NT2/D1 (cell line): Measurements from ENCODE around the gene DNMT3B.

Source experiments
- DNase-seq: peaks from one replicate; pipeline ENCODE4 v3.0.0-alpha.2; 2011; ENCODE audit warnings: low read depth, low spot score
- H3K27me3 ChIP-seq: 2 replicates; pipeline ENCODE4 v1.6.0; 2011; ENCODE audit warnings: mild to moderate bottlenecking; ENCODE audit not compliant: insufficient read length, insufficient read depth
- H3K36me3 ChIP-seq: 2 replicates; pipeline ENCODE4 v1.6.1; 2011; ENCODE audit warnings: mild to moderate bottlenecking, low read length, mixed read lengths; ENCODE audit not compliant: insufficient read depth, insufficient read length
- H3K4me1 ChIP-seq: 2 replicates; pipeline ENCODE4 v1.5.1; 2011; ENCODE audit not compliant: insufficient read depth, insufficient read length
- H3K4me3 ChIP-seq: 2 replicates; pipeline ENCODE4 v1.5.1; 2011; ENCODE audit warnings: low read depth; ENCODE audit not compliant: insufficient read length
- H3K9ac ChIP-seq: 2 replicates; pipeline ENCODE4 v1.6.0; 2011; ENCODE audit warnings: low read depth; ENCODE audit not compliant: insufficient read length
- H3K9me3 ChIP-seq: 2 replicates; pipeline ENCODE4 v1.5.1; 2011; ENCODE audit warnings: mild to moderate bottlenecking, low read length; ENCODE audit not compliant: insufficient read depth
- SUZ12 ChIP-seq: IDR thresholded peaks from 2 replicates; pipeline ENCODE4 v1.6.1; 2011; ENCODE audit not compliant: insufficient read length, insufficient read depth; ENCODE audit errors: extremely low read depth
- YY1 ChIP-seq: IDR thresholded peaks from 2 replicates; pipeline ENCODE4 v1.6.1; 2011; ENCODE audit not compliant: insufficient read length, insufficient read depth
- ZNF274 ChIP-seq: IDR thresholded peaks from 2 replicates; pipeline ENCODE4 v1.6.1; 2011; ENCODE audit warnings: mild to moderate bottlenecking, low read depth, low read length

The DNMT3B gene

DNA sequence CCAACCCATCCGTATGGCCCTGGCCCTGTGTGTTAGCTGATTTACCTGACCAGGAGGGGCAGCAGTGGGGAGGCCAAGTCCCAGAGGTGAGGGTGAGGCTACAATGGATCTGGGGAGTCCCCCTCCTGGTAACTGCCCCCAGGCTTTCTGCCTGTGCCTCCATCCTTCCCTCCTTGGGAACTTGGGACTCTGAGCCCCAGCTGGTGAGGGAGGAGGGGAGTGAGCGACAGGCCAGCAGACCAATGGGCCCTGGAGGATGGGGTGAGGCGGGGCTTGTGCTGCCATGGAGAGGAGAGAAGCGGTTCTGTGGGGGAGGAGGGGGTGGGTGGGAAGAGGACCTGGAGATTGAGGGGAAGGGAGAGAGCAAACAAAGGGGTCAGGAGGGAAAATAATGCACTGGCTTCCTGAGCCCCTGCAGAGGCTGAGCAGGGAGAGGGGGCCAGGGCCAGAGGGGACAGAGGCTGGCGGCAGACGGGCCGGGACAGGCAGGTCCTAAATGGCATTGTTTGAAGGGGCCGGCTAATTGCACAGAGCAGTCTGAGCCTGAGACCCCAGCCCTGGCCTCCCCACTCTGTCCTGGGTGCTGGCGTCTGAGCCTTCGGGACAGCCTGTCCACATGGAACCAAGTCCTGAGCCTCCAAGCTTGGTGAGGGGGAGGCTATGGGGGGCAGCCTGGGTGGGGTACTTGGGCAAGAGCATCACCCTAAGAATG is 17.5 kb downstream of the DNMT3B start:
- peaks cover 74% of the 10 kb centered on the region for H3K36me3 ChIP-seq
- H3K9me3 ChIP-seq, result no peaks in the 10 kb centered on the region
- H3K4me3 ChIP-seq, result no peak overlapping the region
- no peaks in the 10 kb centered on the region for H3K27me3 ChIP-seq
- H3K9ac ChIP-seq, result peak overlapping the region; percentile 32
- no peak for DNase-seq
- no peak for TF ChIP-seq ZNF274
- no peak for TF ChIP-seq SUZ12
- no peak for TF ChIP-seq YY1
- peaks cover 19% of the 10 kb centered on the region for H3K4me1 ChIP-seq

DNA sequence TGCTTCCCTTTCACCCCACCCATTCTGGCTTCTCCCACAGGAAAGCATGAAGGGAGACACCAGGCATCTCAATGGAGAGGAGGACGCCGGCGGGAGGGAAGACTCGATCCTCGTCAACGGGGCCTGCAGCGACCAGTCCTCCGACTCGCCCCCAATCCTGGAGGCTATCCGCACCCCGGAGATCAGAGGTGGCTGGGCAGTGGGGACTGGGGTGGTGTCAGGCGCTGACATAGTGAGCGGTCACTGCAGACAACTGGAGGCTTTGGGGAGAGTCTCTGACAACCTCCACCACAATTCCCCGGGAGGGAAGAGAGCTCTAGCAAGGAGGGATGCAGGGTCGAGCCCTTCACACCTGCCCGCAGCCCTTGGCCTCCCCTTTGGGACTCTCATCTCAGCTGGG is 18.1 kb downstream of the DNMT3B start:
- Histone ChIP-seq H3K4me3 (no peak overlapping the region), H3K36me3 (peaks cover 79% of the 10 kb centered on the region), H3K27me3 (no peaks in the 10 kb centered on the region), H3K9me3 (no peaks in the 10 kb centered on the region), H3K4me1 (peaks cover 18% of the 10 kb centered on the region), H3K9ac (peak overlapping the region; percentile 32)
- TF ChIP-seq YY1, result no peak
- no peak for TF ChIP-seq SUZ12
- TF ChIP-seq ZNF274, result no peak
- DNase-seq, result no peak

GRCh38 chr20:32780749-32781655 is 18.8 kb downstream of the DNMT3B start:
- Histone ChIP-seq H3K9me3 (no peaks in the 10 kb centered on the region), H3K9ac (no peak overlapping the region), H3K4me1 (peaks cover 14% of the 10 kb centered on the region)

GRCh38 chr20:32784369-32785080 is 22.3 kb downstream of the DNMT3B start:
- Histone ChIP-seq H3K4me1 (peaks cover 4% of the 10 kb centered on the region), H3K4me3 (no peak overlapping the region), H3K27me3 (no peaks in the 10 kb centered on the region), H3K36me3 (peaks cover 89% of the 10 kb centered on the region), H3K9ac (no peak overlapping the region), H3K9me3 (no peaks in the 10 kb centered on the region)
- TF ChIP-seq SUZ12 (no peak), YY1 (no peak), ZNF274 (no peak)
- DNase-seq, result no peak

More at GRCh38 chr20:32780749-32781655, 18.8 kb downstream of the DNMT3B start:
- Histone ChIP-seq H3K27me3 (no peaks in the 10 kb centered on the region), H3K36me3 (peaks cover 80% of the 10 kb centered on the region), H3K4me3 (no peak overlapping the region)
- DNase-seq, result no peak
- TF ChIP-seq ZNF274, result no peak
- TF ChIP-seq SUZ12, result no peak
- no peak for TF ChIP-seq YY1

DNA sequence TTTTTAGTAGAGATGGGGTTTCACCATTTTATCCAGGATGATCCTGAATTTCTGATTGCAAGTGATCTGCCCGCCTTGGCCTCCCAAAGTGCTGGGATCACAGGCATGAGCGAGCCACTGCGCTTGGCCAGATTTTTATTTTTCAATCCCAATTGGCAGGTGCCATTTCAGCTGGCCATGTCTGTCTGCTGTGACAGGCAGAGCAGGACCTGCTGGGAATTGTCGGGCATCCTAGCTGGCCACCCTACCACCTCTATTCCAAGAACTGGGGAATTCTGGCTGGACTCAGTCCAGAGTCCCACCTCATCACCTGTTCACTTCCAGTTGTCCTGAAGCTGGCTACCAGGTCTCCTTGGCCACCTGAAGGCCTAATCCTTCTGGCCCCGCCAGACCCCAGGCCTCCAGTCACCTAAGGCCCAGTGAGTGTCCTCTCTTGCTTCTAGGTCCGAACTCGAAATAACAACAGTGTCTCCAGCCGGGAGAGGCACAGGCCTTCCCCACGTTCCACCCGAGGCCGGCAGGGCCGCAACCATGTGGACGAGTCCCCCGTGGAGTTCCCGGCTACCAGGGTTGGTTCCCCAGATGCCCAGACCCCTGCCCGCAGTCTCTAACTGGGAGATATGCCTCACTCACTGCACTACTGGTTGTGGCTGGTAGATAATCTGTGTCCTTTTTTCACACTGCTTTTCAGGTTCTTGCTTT is 24.0 kb downstream of the DNMT3B start:
- no peak for DNase-seq
- TF ChIP-seq YY1, result no peak
- no peak for TF ChIP-seq SUZ12
- no peak for TF ChIP-seq ZNF274
- no peak overlapping the region for H3K4me3 ChIP-seq
- peaks cover 86% of the 10 kb centered on the region for H3K36me3 ChIP-seq
- H3K9ac ChIP-seq, result no peak overlapping the region
- no peaks in the 10 kb centered on the region for H3K9me3 ChIP-seq
- no peaks in the 10 kb centered on the region for H3K4me1 ChIP-seq
- H3K27me3 ChIP-seq, result no peaks in the 10 kb centered on the region

- H3K9me3 ChIP-seq, result no peaks in the 10 kb centered on the region
- DNase-seq, result no peak
- H3K4me3 ChIP-seq, result no peak overlapping the region
- TF ChIP-seq ZNF274, result no peak
- no peak for TF ChIP-seq SUZ12
- TF ChIP-seq YY1, result no peak
- peaks cover 85% of the 10 kb centered on the region for H3K36me3 ChIP-seq
- H3K4me1 ChIP-seq, result peaks cover 4% of the 10 kb centered on the region
- no peaks in the 10 kb centered on the region for H3K27me3 ChIP-seq
- no peak overlapping the region for H3K9ac ChIP-seq
These were observed 25.0 kb downstream of the DNMT3B start for GRCh38 chr20:32787168-32787567.
